Posterior vena cava (tissue), 2 donors: Measurements from ENCODE around the gene DPF1. TPM values are rescaled to one million over a fixed set of nuclear protein-coding genes. Genes with fewer than 3 reads are reported as not detected.

Source experiments
- DNase-seq: peaks from one replicate; pipeline ENCODE4 v3.0.0-alpha.2; 2020; ENCODE audit warnings: low spot score
- intact Hi-C, 2 donors: fragments of 100-400 bp; cut with DNase I; formaldehyde crosslinking; loops; one replicate each; pipeline versions ENCODE4 v1.14.1 to v1.14.2; 2022 to 2023
- total RNA-seq, 2 donors: library from RNA; stranded (reverse); fragmentation: NEBNext Ultra II Directional; extraction: Animal tissue kit (Norgen Biotek cat#: 25700); gene quantifications; one replicate each; pipeline ENCODE4 v1.2.1, GENCODE V29; 2021
- donor health status: DM: yes; HTN: yes; CAD: no.
- donor health status: DM: yes; HTN: yes; CAD: no.

The DPF1 gene
- total RNA-seq, 2 donors from 2014 or later = 0.14 to 0.65 TPM

GRCh38 chr19:38207543-38207942 is 16.5 kb downstream of the DPF1 start:
- intact Hi-C loops = no loop called here
- DNase-seq = no peak

- no peak for DNase-seq
- intact Hi-C loops = no loop called here
Measured at GRCh38 chr19:38206928-38207327, 17.1 kb downstream of the DPF1 start.

GRCh38 chr19:38206006-38206745 is 17.8 kb downstream of the DPF1 start:
- intact Hi-C loops = no loop called here
- no peak for DNase-seq

GRCh38 chr19:38204728-38205127 is 19.3 kb downstream of the DPF1 start:
- no peak for DNase-seq
- intact Hi-C loops = no loop called here

GRCh38 chr19:38204096-38204495 is 19.9 kb downstream of the DPF1 start:
- DNase-seq = no peak
- intact Hi-C loops = no loop called here

GRCh38 chr19:38203197-38203596 is 20.8 kb downstream of the DPF1 start:
- intact Hi-C loops = no loop called here
- DNase-seq = no peak

- no peak for DNase-seq
- intact Hi-C loops = no loop called here
Measured at GRCh38 chr19:38202504-38202903, 21.5 kb downstream of the DPF1 start.

GRCh38 chr19:38201731-38202130 is 22.3 kb downstream of the DPF1 start:
- DNase-seq = no peak
- intact Hi-C loops = no loop called here

- no peak for DNase-seq
- intact Hi-C loops = no loop called here
Measured at GRCh38 chr19:38199340-38199739, 24.7 kb downstream of the DPF1 start.

GRCh38 chr19:38197937-38198704 is 25.9 kb downstream of the DPF1 start:
- DNase-seq = no peak
- intact Hi-C loops = no loop called here

- no peak for DNase-seq
- intact Hi-C loops = no loop called here
Measured at GRCh38 chr19:38196948-38197656, 26.9 kb downstream of the DPF1 start.

GRCh38 chr19:38196245-38196837 is 27.7 kb downstream of the DPF1 start:
- intact Hi-C loops = no loop called here
- no peak for DNase-seq

- no peak for DNase-seq
- intact Hi-C loops = no loop called here
Measured at GRCh38 chr19:38195237-38195636, 28.8 kb downstream of the DPF1 start.

GRCh38 chr19:38194061-38194701 is 29.8 kb downstream of the DPF1 start:
- no peak for DNase-seq
- intact Hi-C loops = no loop called here

- DNase-seq = no peak
- intact Hi-C loops = no loop called here
Measured at GRCh38 chr19:38193445-38193844, 30.6 kb downstream of the DPF1 start.

GRCh38 chr19:38191747-38192146 is 32.3 kb downstream of the DPF1 start:
- DNase-seq = no peak
- intact Hi-C loops = no loop called here

- intact Hi-C loops = no loop called here
- DNase-seq = no peak
Measured at GRCh38 chr19:38190793-38191192, 33.2 kb downstream of the DPF1 start.

GRCh38 chr19:38190061-38190460 is 34.0 kb downstream of the DPF1 start:
- intact Hi-C loops = no loop called here
- DNase-seq = no peak

GRCh38 chr19:38185562-38185961 is 38.5 kb downstream of the DPF1 start:
- intact Hi-C loops = no loop called here
- DNase-seq = no peak
